Posterior cingulate gyrus (tissue), 11 donors: Measurements from ENCODE around the gene NR2F2.

Experiments
- DNase-seq, 10 donors: peaks; one replicate each; pipeline versions ENCODE4 v3.0.0 to v3.0.0-alpha.2; 2020 to 2021; ENCODE audit warnings: mixed read lengths in 3 of 10
- intact Hi-C: fragments of 100-400 bp; cut with DNase I; formaldehyde crosslinking; loops from one replicate; pipeline ENCODE4 v1.15.1; 2023

Gene NR2F2

DNA sequence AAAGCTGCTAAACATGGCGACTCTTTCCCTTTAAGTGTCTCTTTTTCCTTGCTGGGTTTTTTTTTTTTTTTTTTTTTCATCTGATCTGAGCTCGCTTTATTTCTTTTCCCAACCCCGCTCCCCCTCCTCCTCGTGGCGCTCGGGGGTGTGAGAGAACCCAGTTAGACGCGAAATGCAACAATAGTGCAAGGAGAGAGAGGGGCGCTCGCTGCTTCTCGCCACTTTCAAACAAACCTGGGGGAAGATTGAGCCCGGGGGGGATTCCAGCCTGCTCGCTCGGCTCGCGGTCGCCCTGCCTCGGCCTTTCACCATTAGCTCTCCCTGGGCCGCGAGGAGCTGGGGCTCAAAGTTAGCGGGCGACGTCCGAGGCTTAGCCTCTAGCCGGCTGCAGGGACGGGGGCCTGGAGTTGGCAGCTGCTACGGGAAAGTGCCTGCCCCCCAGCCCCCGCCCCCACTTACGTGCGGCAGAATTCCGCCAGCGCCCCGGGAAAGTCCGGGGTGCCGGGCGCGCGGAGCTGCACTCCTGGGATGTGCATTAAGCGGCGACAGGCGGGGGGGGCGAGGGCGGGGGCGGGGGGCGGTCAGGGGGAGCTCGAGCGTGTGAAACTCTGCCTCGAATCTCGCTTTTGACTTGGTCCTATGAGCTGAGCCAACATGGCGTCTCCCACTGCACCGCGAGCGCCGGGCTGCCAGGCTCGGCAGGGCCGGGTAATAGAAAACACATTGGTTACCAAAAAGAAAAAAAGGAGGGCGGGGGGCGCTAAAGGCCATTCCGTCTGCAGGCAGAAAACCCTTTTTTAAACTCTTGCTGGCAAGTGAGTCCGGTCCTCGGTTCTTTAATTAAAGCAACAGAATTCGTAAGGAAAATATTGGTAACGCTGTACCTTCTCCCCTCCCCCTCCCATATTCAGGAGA is 10.4 kb downstream of the NR2F2 start:
- peak in 1 of 10 donors; percentile 70 for DNase-seq
- intact Hi-C loops, result loop anchor here (10.0 kb wide), 2 partner anchors 936 to 1926 kb away; no protein-coding TSS in a partner anchor

DNA sequence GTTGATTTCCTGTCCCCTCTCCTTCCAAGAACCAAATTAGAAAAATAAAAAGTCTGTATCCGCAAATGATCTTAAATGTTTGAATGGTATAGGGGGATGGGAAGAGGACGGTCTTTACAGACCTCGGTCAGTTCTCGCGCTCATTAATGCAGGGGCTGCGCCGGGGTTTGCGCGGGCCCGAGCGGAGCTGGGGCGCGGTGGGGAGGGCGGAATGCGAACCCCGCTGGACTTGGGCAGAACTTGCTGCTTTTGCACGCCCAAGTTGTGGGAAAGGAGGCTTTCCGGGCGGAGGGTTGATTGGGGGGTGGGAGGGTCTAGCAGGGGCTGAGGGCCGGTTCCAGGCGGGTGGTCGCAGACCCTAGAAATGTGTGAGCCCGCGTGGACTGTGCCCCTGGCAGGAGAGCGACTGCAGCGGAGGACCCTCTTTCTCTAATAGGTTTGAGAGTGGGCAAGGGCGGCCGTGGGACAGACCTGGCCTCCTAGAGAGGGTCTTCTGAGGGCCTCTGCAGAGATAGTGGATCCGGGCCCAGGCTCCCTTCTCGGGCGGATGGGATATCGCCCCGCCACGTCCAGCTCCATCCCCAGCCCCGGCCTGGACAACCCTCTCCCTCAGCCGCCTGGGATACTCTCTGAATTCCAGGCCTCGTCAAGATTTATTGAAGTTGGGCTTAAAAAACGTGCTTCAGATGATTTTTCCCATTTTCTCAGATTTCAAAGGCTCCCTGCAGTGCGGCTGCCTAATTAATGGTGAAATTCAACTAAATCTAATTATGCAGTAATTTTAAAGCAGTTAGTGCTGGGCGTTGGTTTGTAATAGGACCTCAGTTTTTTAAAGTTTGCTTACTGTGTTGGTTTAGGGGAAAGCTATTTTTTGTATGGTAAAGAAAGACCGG is 11.3 kb downstream of the NR2F2 start:
- peak in 2 of 10 donors; percentile 66 to 69 for DNase-seq
- intact Hi-C loops, result loop anchor here (10.0 kb wide), 2 partner anchors 937 to 1927 kb away; no protein-coding TSS in a partner anchor

DNA sequence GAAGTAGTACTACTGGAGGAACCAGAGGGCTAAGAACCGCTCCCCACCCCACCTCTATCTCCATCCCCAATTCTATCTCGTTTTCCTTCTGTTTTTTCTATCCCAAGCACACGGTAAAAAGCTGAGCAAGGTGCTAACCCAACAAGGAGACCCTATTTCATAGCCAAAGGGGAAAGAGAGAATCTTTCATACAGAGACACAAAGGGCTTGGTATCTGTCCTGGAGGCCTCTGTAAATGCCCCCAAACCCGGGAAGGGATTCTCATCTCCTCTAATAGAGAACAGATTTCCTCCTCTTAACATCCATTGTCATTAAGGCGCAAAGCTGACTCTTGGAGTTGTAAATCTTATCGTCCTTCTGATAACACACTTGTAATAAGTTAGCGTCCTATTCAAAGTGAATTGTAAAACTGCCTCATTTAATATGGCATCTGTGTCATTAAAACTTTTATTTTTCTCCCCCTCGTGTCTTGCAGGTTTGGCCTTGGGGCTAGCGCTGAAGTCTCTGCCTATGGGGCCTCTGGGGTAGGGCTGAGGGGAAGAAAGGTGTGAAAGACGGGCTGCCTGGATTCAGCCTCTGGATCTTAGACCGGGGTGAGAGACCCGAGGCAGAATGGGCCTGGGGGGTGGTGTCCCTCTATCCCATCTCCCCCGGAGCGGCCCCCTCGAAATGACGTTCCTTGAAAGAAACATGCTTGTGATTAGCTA is 12.1 kb downstream of the NR2F2 start:
- intact Hi-C loops, result loop anchor here (10.0 kb wide), 2 partner anchors 938 to 1928 kb away; no protein-coding TSS in a partner anchor
- DNase-seq, result no peak

GRCh38 chr15:96343113-96344059 is 12.9 kb downstream of the NR2F2 start:
- DNase-seq, result no peak
- intact Hi-C loops, result loop anchor here (2.0 to 10.0 kb wide), 3 partner anchors 939 to 1929 kb away; no protein-coding TSS in a partner anchor

DNA sequence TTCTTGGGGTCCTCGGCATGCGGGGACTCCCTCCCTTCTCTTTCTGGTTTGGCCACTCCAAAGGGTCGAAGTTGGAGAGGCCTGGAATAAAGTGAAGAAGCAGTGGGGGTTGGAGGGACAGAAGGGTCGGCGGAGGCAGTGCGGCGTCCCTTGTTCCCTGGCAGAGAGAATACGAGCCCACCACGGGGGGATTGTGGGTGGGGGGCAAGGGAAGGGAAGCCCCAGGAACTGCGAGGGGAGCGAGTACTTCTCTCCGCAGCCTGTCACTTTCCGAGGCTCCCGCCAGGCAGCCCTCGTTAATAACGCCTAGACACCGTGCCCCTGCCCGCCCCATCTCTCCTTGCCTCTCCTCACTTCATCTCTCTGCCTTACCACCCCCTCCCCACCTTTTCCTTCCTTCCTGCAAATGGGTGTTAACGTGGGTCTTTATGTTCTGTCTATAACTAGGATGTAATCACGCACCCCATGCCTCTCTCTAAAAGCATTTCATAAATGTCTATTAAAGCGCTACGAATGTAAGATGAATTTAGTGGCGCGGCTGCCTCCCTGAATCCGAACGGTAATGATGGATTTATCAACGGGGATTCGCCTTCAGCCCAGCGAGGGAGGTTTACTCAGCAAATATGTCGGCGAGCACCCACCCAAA is 13.7 kb downstream of the NR2F2 start:
- intact Hi-C loops, result loop anchor here (2.0 to 10.0 kb wide), 3 partner anchors 939 to 1929 kb away; no protein-coding TSS in a partner anchor
- DNase-seq, result no peak

- intact Hi-C loops, result loop anchor here (1.0 to 10.0 kb wide), 4 partner anchors 940 to 1930 kb away; no protein-coding TSS in a partner anchor
- peak in 1 of 10 donors; percentile 61 for DNase-seq
These were observed 14.4 kb downstream of the NR2F2 start for GRCh38 chr15:96344706-96345559.

GRCh38 chr15:96345560-96346399 is 15.3 kb downstream of the NR2F2 start:
- intact Hi-C loops, result loop anchor here (1.0 to 10.0 kb wide), 4 partner anchors 941 to 1931 kb away; no protein-coding TSS in a partner anchor
- DNase-seq, result peak in 5 of 10 donors; percentile 30 to 88 (median 40)

DNA sequence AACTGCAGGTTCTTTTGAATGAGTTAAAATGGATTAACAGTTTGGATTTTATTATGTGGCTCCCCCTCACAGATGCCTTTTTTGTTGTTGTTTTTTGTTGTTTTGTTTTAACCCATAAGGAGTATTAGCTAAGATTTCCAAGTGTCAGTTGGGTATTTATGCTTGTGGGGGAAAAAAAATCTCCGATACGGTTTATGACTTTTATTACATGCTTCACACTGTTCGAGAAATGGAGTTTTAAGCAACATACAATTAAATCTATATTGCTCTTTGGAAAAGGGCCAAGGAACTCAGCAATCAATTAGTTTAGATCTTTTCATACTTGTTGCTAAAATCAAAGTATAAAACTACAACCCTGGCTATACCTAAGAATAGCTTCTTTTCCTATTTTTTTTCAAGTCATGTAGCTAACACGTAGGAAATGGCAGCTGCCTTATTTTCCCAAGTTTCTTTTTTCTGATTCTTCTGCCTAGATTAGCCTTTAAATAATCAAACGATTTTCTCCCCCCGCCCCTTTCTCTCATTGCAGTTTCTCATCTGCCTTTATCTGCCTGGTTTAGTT is 16.0 kb downstream of the NR2F2 start:
- no peak for DNase-seq
- intact Hi-C loops, result loop anchor here (10.0 kb wide), 2 partner anchors 942 to 1932 kb away; no protein-coding TSS in a partner anchor

GRCh38 chr15:96347181-96348111 is 16.9 kb downstream of the NR2F2 start:
- peak in 1 of 10 donors; percentile 65 for DNase-seq
- intact Hi-C loops, result loop anchor here (10.0 kb wide), 2 partner anchors 943 to 1933 kb away; no protein-coding TSS in a partner anchor

GRCh38 chr15:96348112-96349027 is 17.9 kb downstream of the NR2F2 start:
- intact Hi-C loops, result loop anchor here (10.0 kb wide), 2 partner anchors 944 to 1934 kb away; no protein-coding TSS in a partner anchor
- no peak for DNase-seq

DNA sequence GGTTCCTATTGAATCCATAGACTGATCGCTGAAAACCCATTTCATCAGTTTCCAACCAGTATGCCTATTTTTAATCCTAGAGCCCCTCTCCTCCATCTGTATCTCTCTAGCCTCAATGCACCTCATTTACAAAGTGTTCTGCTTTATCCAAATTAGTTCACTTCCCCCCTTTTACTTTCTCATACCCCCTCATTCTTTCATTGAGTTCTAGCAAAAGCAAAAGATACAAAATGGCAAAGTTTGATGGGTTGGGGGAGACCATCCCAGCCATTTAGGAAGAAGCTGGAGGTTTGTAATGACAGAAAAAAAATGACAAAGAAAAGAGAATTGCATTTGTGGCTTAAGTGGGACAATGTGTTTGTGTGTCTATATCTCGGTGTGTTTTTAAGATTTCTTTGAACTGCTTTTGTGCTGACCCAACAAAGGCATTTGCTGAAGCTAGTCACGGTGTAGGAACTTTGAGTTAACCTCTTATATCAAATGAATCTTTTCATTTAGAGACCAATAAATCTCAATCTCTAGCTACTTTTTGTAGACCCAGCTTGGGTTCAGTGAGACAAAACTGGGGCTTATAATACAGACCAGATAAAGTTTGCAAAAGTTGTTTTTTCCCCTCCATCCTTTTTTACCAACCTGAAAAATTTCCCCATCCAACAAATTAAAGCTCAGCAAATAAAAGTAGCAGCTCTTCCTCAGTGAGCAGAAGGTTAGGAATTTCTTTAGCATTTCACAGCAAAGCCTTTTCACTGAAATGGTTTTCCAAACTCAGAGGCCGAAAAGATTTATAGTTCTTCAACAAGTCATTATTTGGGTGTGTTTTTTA is 18.7 kb downstream of the NR2F2 start:
- DNase-seq, result no peak
- intact Hi-C loops, result loop anchor here (10.0 kb wide), 2 partner anchors 944 to 1934 kb away; no protein-coding TSS in a partner anchor

- intact Hi-C loops, result loop anchor here (10.0 kb wide), 2 partner anchors 945 to 1935 kb away; no protein-coding TSS in a partner anchor
- DNase-seq, result no peak
These were observed 19.6 kb downstream of the NR2F2 start for GRCh38 chr15:96349857-96350720.
